Keratinocyte (primary cell): ENCODE results near the gene ARHGAP18.

Experiments
- EZH2 ChIP-seq: IDR thresholded peaks from one replicate; pipeline ENCODE4 v1.6.1; 2012; ENCODE audit warnings: inconsistent platforms, mild to moderate bottlenecking, low read length, moderate library complexity
- TF ChIP-seq, protein P1 (sequence below), 3 experiments: IDR thresholded peaks in 1 of 3; conservative IDR thresholded peaks in 1 of 3; optimal IDR thresholded peaks in 1 of 3; 2 replicates in 2 of 3; 3 replicates in 1 of 3; pipeline versions ENCODE3 to v1.5.1; 2011; ENCODE audit warnings: low read length in 3 of 3, mild to moderate bottlenecking in 3 of 3, moderate library complexity in 2 of 3, control low read depth in 1 of 3, inconsistent platforms in 1 of 3; ENCODE audit not compliant: insufficient read depth in 2 of 3; ENCODE audit errors: extremely low read depth in 1 of 3

DNA sequence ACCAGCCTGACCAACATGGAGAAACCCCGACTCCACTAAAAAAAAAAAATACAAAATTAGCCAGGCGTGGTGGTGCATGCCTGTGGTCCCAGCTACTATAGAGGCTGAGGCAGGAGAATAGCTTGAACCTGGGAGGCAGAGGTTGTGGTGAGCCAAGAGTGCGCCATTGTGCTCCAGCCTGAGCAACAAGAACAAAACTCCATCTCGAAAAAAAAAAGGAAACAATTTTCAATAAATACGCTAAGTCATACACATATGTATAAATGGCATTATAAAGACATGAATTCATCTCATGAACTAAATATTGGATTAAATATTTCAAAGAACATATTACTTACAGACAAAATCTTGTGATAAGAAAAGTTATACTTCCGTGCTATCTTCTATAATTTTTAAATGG is 2.9 kb downstream of the ARHGAP18 start:
- TF ChIP-seq, protein P1, sequence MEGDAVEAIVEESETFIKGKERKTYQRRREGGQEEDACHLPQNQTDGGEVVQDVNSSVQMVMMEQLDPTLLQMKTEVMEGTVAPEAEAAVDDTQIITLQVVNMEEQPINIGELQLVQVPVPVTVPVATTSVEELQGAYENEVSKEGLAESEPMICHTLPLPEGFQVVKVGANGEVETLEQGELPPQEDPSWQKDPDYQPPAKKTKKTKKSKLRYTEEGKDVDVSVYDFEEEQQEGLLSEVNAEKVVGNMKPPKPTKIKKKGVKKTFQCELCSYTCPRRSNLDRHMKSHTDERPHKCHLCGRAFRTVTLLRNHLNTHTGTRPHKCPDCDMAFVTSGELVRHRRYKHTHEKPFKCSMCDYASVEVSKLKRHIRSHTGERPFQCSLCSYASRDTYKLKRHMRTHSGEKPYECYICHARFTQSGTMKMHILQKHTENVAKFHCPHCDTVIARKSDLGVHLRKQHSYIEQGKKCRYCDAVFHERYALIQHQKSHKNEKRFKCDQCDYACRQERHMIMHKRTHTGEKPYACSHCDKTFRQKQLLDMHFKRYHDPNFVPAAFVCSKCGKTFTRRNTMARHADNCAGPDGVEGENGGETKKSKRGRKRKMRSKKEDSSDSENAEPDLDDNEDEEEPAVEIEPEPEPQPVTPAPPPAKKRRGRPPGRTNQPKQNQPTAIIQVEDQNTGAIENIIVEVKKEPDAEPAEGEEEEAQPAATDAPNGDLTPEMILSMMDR (optimal IDR thresholded peaks at IDR 0.05 in 1 of 3, IDR thresholded peaks at IDR 0.05 in 1 of 3, conservative IDR thresholded peaks at IDR 0.05 in 1 of 3; ENCODE audit: extremely low read depth in 1 of 3, insufficient read depth in 2 of 3, low read length in 3 of 3), result no peak
- TF ChIP-seq EZH2, result no peak
